HCT116 (cell line): ENCODE measurements around the gene CCDC63. TPM values are rescaled to one million over a fixed set of nuclear protein-coding genes. Genes with fewer than 3 reads are reported as not detected.

Source experiments
- ATAC-seq: fragments of 200-7000 bp; cut with Tn5 transposase; 2 replicates; pipeline ENCODE4 v1.9.1; 2020; ENCODE audit warnings: mild to moderate bottlenecking, moderate library complexity
- BruUV-seq: library from RNA; stranded (reverse); fragments of 400-500 nt; replicated peaks from 2 replicates; lab custom pipeline; 2021; lab: Mats Ljungman, UMichigan
- CTCF ChIA-PET: fragments of 300-600 bp; sonication (Branson Sonifier 250); formaldehyde crosslinking; loops from one replicate; lab custom pipeline; 2021; ENCODE audit warnings: antibody characterized with exemption; lab: Charles Lee
- POLR2A ChIA-PET: fragments of 300-600, 350-600 bp; sonication (Branson Sonifier 250); formaldehyde crosslinking; loops from one replicate; lab custom pipeline; 2021; ENCODE audit warnings: antibody characterized with exemption; lab: Charles Lee
- RAD21 ChIA-PET, 2 experiments: fragments of 300-600 bp; sonication (Branson Sonifier 250); formaldehyde crosslinking; loops; one replicate each; lab custom pipeline; 2023; ENCODE audit warnings: low total read pairs in 2 of 2; ENCODE audit not compliant: uncharacterized antibody in 2 of 2, unreplicated experiment in 2 of 2, low non-redundant PET in 1 of 2; lab: Charles Lee
- DNase-seq: peaks from one replicate; pipeline ENCODE4 v3.0.0-alpha.2; 2010; ENCODE audit warnings: low read depth, low spot score
- H2AFZ ChIP-seq: fragments of 200-600 bp; shearing (Covaris generic), sonication (generic); 2 replicates; pipeline ENCODE4 v1.6.1; 2017; ENCODE audit warnings: low read depth, mixed run types, mixed read lengths, antibody characterized with exemption, low read length; ENCODE audit not compliant: poor library complexity, severe bottlenecking
- H3K27ac ChIP-seq: 2 replicates; pipeline ENCODE4 v1.5.1; 2012; ENCODE audit warnings: low read depth, low read length
- H3K27me3 ChIP-seq: fragments of 200-600 bp; sonication (generic); 2 replicates; pipeline ENCODE4 v1.6.1; 2016; ENCODE audit warnings: mixed run types, low read length, mixed read lengths; ENCODE audit not compliant: insufficient read depth
- H3K36me3 ChIP-seq, 2 experiments: fragments of 200-500 bp in 1 of 2; fragments of 200-600 bp in 1 of 2; sonication (Bioruptor generic) in 1 of 2; sonication (generic) in 1 of 2; 2 replicates each; pipeline versions ENCODE4 v1.5.1 to v1.6.1; 2014 to 2016; ENCODE audit warnings: low read length in 2 of 2, inconsistent platforms in 1 of 2, mixed read lengths in 1 of 2, mixed run types in 1 of 2; ENCODE audit not compliant: insufficient read depth in 2 of 2, control insufficient read depth in 1 of 2
- H3K4me1 ChIP-seq, 2 experiments: fragments of 200-600 bp in 1 of 2; sonication (generic) in 1 of 2; 2 replicates each; pipeline versions ENCODE4 v1.5.1 to v1.6.1; 2012 to 2017; ENCODE audit warnings: low read length in 2 of 2, inconsistent platforms in 1 of 2, mild to moderate bottlenecking in 1 of 2, mixed read lengths in 1 of 2, mixed run types in 1 of 2, moderate library complexity in 1 of 2; ENCODE audit not compliant: insufficient read depth in 2 of 2, control insufficient read depth in 1 of 2
- H3K4me2 ChIP-seq: fragments of 200-600 bp; sonication (generic); 2 replicates; pipeline ENCODE4 v1.6.1; 2017; ENCODE audit warnings: mixed run types, low read length, mixed read lengths
- H3K4me3 ChIP-seq, 2 experiments: fragments of 200-600 bp in 1 of 2; sonication (generic) in 1 of 2; replicated peaks in 1 of 2; 2 replicates each; pipeline ENCODE4 v1.5.1; 2011 to 2016; ENCODE audit warnings: low read length in 2 of 2, control low read depth in 1 of 2, low read depth in 1 of 2, mild to moderate bottlenecking in 1 of 2, mixed read lengths in 1 of 2, mixed run types in 1 of 2
- H3K79me2 ChIP-seq: fragments of 200-600 bp; sonication (generic); 2 replicates; pipeline ENCODE4 v1.6.1; 2017; ENCODE audit warnings: mild to moderate bottlenecking, mixed run types, low read length, moderate library complexity, mixed read lengths; ENCODE audit not compliant: insufficient read depth
- H3K9ac ChIP-seq: fragments of 200-600 bp; sonication (generic); 2 replicates; pipeline ENCODE4 v1.6.1; 2016; ENCODE audit warnings: low read length, mixed read lengths
- H3K9me2 ChIP-seq: fragments of 200-600 bp; sonication (generic), shearing (Covaris generic); 2 replicates; pipeline ENCODE4 v1.6.1; 2017; ENCODE audit warnings: mixed run types, mild to moderate bottlenecking, moderate library complexity; ENCODE audit not compliant: insufficient read depth
- H3K9me3 ChIP-seq, 2 experiments: fragments of 200-500 bp in 1 of 2; fragments of 200-600 bp in 1 of 2; sonication (Bioruptor generic) in 1 of 2; sonication (generic) in 1 of 2; 2 replicates each; pipeline ENCODE4 v1.6.1; 2014 to 2017; ENCODE audit warnings: low read length in 2 of 2, mixed read lengths in 2 of 2, inconsistent platforms in 1 of 2, low read depth in 1 of 2, mild to moderate bottlenecking in 1 of 2, mixed run types in 1 of 2, moderate library complexity in 1 of 2; ENCODE audit not compliant: control insufficient read depth in 1 of 2, insufficient read depth in 1 of 2
- H4K20me1 ChIP-seq: fragments of 200-600 bp; sonication (generic), shearing (Covaris generic); 2 replicates; pipeline ENCODE4 v1.6.1; 2017; ENCODE audit warnings: mixed run types, mild to moderate bottlenecking, moderate library complexity; ENCODE audit not compliant: insufficient read depth
- CBX3 ChIP-seq: IDR thresholded peaks from 2 replicates; pipeline ENCODE4 v1.6.1; 2012; ENCODE audit warnings: low read depth
- CEBPB ChIP-seq: IDR thresholded peaks from 2 replicates; pipeline ENCODE4 v1.6.1; 2012; ENCODE audit warnings: low read depth
- EGR1 ChIP-seq: IDR thresholded peaks from 2 replicates; pipeline ENCODE4 v1.6.1; 2012; ENCODE audit warnings: low read depth
- EZH2 ChIP-seq: fragments of 200-600 bp; sonication (generic); IDR thresholded peaks from 2 replicates; pipeline ENCODE4 v1.6.1; 2017; ENCODE audit warnings: antibody characterized with exemption, mixed run types
- EZH2phosphoT487 ChIP-seq: fragments of 200-600 bp; IDR thresholded peaks from 2 replicates; pipeline ENCODE4 v1.6.1; 2018; ENCODE audit warnings: antibody characterized with exemption, borderline replicate concordance
- FOSL1 ChIP-seq: IDR thresholded peaks from 2 replicates; pipeline ENCODE4 v1.6.1; 2012; ENCODE audit warnings: low read depth
- MAX ChIP-seq: IDR thresholded peaks from 2 replicates; pipeline ENCODE4 v1.6.1; 2012
- SIN3A ChIP-seq: IDR thresholded peaks from 2 replicates; pipeline ENCODE4 v1.6.1; 2012; ENCODE audit warnings: low read depth
- SRF ChIP-seq: IDR thresholded peaks from 2 replicates; pipeline ENCODE4 v1.6.1; 2012; ENCODE audit warnings: low read depth
- YY1 ChIP-seq: IDR thresholded peaks from 2 replicates; pipeline ENCODE4 v1.6.1; 2011; ENCODE audit warnings: low read length, low read depth, moderate library complexity, mild to moderate bottlenecking; ENCODE audit not compliant: insufficient replicate concordance; ENCODE audit errors: extremely low read depth
- intact Hi-C: fragments of 100-400 bp; cut with micrococcal nuclease; formaldehyde crosslinking; loops from 2 replicates; pipeline ENCODE4 v1.10.0; 2022
- total RNA-seq: library from RNA; stranded (reverse); gene quantifications from one replicate; pipeline ENCODE4 v1.2.1, GENCODE V29; 2021; ENCODE audit not compliant: unreplicated experiment
- TF ChIP-seq, protein P1 (sequence below): IDR thresholded peaks from 2 replicates; pipeline ENCODE4 v1.6.1; 2012; ENCODE audit warnings: low read depth

The CCDC63 gene
- total RNA-seq, 1 experiment from 2014 or later: 0.47 TPM

DNA sequence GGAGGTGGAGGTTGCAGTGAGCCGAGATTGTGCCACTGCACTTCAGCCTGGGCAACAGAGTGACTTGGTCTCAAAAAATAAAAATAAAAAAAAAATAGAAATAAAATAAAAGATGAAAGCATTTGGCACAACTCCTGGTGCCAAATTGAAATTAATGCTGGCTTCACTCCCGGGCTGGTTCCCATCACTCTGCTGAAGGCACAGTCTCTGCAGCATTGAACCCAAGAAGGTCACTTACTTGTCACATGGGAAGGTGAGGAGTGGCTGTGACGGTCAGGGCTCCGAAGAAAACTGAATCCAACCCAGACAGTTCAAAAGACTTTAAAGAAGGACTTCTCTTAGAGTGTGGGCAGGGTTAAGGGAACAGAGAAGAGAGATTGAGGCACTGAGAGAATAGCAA is 10.5 kb upstream of the CCDC63 start (continued):
- TF ChIP-seq EGR1: no peak
- TF ChIP-seq YY1: no peak
- TF ChIP-seq SIN3A: no peak
- TF ChIP-seq EZH2: no peak
- TF ChIP-seq, protein P1, sequence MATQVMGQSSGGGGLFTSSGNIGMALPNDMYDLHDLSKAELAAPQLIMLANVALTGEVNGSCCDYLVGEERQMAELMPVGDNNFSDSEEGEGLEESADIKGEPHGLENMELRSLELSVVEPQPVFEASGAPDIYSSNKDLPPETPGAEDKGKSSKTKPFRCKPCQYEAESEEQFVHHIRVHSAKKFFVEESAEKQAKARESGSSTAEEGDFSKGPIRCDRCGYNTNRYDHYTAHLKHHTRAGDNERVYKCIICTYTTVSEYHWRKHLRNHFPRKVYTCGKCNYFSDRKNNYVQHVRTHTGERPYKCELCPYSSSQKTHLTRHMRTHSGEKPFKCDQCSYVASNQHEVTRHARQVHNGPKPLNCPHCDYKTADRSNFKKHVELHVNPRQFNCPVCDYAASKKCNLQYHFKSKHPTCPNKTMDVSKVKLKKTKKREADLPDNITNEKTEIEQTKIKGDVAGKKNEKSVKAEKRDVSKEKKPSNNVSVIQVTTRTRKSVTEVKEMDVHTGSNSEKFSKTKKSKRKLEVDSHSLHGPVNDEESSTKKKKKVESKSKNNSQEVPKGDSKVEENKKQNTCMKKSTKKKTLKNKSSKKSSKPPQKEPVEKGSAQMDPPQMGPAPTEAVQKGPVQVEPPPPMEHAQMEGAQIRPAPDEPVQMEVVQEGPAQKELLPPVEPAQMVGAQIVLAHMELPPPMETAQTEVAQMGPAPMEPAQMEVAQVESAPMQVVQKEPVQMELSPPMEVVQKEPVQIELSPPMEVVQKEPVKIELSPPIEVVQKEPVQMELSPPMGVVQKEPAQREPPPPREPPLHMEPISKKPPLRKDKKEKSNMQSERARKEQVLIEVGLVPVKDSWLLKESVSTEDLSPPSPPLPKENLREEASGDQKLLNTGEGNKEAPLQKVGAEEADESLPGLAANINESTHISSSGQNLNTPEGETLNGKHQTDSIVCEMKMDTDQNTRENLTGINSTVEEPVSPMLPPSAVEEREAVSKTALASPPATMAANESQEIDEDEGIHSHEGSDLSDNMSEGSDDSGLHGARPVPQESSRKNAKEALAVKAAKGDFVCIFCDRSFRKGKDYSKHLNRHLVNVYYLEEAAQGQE: no peak
- TF ChIP-seq MAX: no peak
- no peak for TF ChIP-seq SRF
- no peak for TF ChIP-seq FOSL1
- TF ChIP-seq EZH2phosphoT487: no peak
- no peak for TF ChIP-seq CEBPB

- Histone ChIP-seq H3K9me3 (no peaks in the 10 kb centered on the region), H3K27ac (no peak overlapping the region), H4K20me1 (no peaks in the 10 kb centered on the region), H3K9me2 (no peaks in the 10 kb centered on the region), H3K9ac (no peak overlapping the region), H2AFZ (no peak overlapping the region), H3K36me3 (no peaks in the 10 kb centered on the region), H3K4me2 (no peak overlapping the region), H3K27me3 (no peaks in the 10 kb centered on the region), H3K4me1 (peaks cover 1 to 4% of the 10 kb centered on the region in 2 experiments; a peak in 1 of 4 replicates), H3K79me2 (no peaks in the 10 kb centered on the region), H3K4me3 (no peak overlapping the region)
- RAD21 ChIA-PET: no interaction called here
- intact Hi-C loops: no loop called here
- DNase-seq (no peak), ATAC-seq (no peak)
- CTCF ChIA-PET: no interaction called here
- TF ChIP-seq SRF: no peak
- TF ChIP-seq CBX3: no peak
- POLR2A ChIA-PET: no interaction called here
- no TSS peak for BruUV-seq
Observed at GRCh38 chr12:110841007-110841406, 5.8 kb upstream of the CCDC63 start.
